ENCODE data around the gene CPM. TPM values are rescaled to one million over a fixed set of nuclear protein-coding genes. Genes with fewer than 3 reads are reported as not detected.
"Not testable (repeated sequence)": the region's sequence is repeated elsewhere in the genome, so short reads cannot be mapped to it uniquely, and the experiment has no call there.

Gene CPM
- total RNA-seq, 1 donor = 13.2 TPM

GRCh38 chr12:68812553-68813241 is 120.3 kb downstream of the CPM start:
- Histone ChIP-seq H3K4me1 (ENCODE audit: insufficient read depth, low read length) (peaks cover 22% of the 10 kb centered on the region), H3K4me3 (ENCODE audit: low read length) (no peak overlapping the region), H3K9me3 (ENCODE audit: low read depth, low read length) (no peaks in the 10 kb centered on the region), H3K27me3 (ENCODE audit: insufficient read depth, low read length) (no peaks in the 10 kb centered on the region)

- not testable (repeated sequence) for H3K27me3 ChIP-seq (ENCODE audit: insufficient read depth, low read length); H3K4me3 ChIP-seq (ENCODE audit: low read length); H3K9me3 ChIP-seq (ENCODE audit: low read depth, low read length)
- peaks cover 31% of the 10 kb centered on the region for H3K4me1 ChIP-seq (ENCODE audit: insufficient read depth, low read length)
Measured at GRCh38 chr12:68811573-68811972, 121.4 kb downstream of the CPM start.

GRCh38 chr12:68810027-68810389 is 123.0 kb downstream of the CPM start:
- not testable (repeated sequence) for H3K27me3 ChIP-seq (ENCODE audit: insufficient read depth, low read length); H3K4me3 ChIP-seq (ENCODE audit: low read length); H3K9me3 ChIP-seq (ENCODE audit: low read depth, low read length)
- peaks cover 32% of the 10 kb centered on the region for H3K4me1 ChIP-seq (ENCODE audit: insufficient read depth, low read length)

GRCh38 chr12:68809190-68810026 is 123.6 kb downstream of the CPM start:
- Histone ChIP-seq H3K27me3 (ENCODE audit: insufficient read depth, low read length) (no peaks in the 10 kb centered on the region), H3K9me3 (ENCODE audit: low read depth, low read length) (no peaks in the 10 kb centered on the region), H3K4me3 (ENCODE audit: low read length) (peak overlapping the region; percentile 96), H3K4me1 (ENCODE audit: insufficient read depth, low read length) (peaks cover 32% of the 10 kb centered on the region)

- H3K9me3 ChIP-seq (ENCODE audit: low read depth, low read length) = no peaks in the 10 kb centered on the region
- peaks cover 32% of the 10 kb centered on the region for H3K4me1 ChIP-seq (ENCODE audit: insufficient read depth, low read length)
- no peaks in the 10 kb centered on the region for H3K27me3 ChIP-seq (ENCODE audit: insufficient read depth, low read length)
- peak overlapping the region; percentile 96 for H3K4me3 ChIP-seq (ENCODE audit: low read length)
Measured at GRCh38 chr12:68808388-68809189, 124.4 kb downstream of the CPM start.

GRCh38 chr12:68807576-68808387 is 125.2 kb downstream of the CPM start, which contains the start of gene MDM2:
TSS of gene MDM2 (plus strand) at chr12:68808177. CDS start at chr12:68808478, 301 bp downstream.
- Histone ChIP-seq H3K4me1 (ENCODE audit: insufficient read depth, low read length) (peaks cover 30% of the 10 kb centered on the region), H3K27me3 (ENCODE audit: insufficient read depth, low read length) (no peaks in the 10 kb centered on the region), H3K9me3 (ENCODE audit: low read depth, low read length) (no peaks in the 10 kb centered on the region), H3K4me3 (ENCODE audit: low read length) (peak within 1 kb of the TSS; percentile 96)

- not testable (repeated sequence) for H3K27me3 ChIP-seq (ENCODE audit: insufficient read depth, low read length); H3K9me3 ChIP-seq (ENCODE audit: low read depth, low read length)
- peaks cover 24% of the 10 kb centered on the region for H3K4me1 ChIP-seq (ENCODE audit: insufficient read depth, low read length)
- H3K4me3 ChIP-seq (ENCODE audit: low read length) = peak overlapping the region; percentile 96
Measured at GRCh38 chr12:68807274-68807575, 125.7 kb downstream of the CPM start.

GRCh38 chr12:68806488-68807237 is 126.3 kb downstream of the CPM start:
- Histone ChIP-seq H3K27me3 (ENCODE audit: insufficient read depth, low read length) (no peaks in the 10 kb centered on the region), H3K4me1 (ENCODE audit: insufficient read depth, low read length) (peaks cover 24% of the 10 kb centered on the region), H3K4me3 (ENCODE audit: low read length) (peak overlapping the region; percentile 96), H3K9me3 (ENCODE audit: low read depth, low read length) (no peaks in the 10 kb centered on the region)

GRCh38 chr12:68805592-68806120 is 127.3 kb downstream of the CPM start:
- H3K4me1 ChIP-seq (ENCODE audit: insufficient read depth, low read length) = peaks cover 21% of the 10 kb centered on the region
- H3K9me3 ChIP-seq (ENCODE audit: low read depth, low read length) = no peaks in the 10 kb centered on the region

GRCh38 chr12:68804657-68805591 is 128.0 kb downstream of the CPM start:
- peaks cover 18% of the 10 kb centered on the region for H3K4me1 ChIP-seq (ENCODE audit: insufficient read depth, low read length)
- H3K4me3 ChIP-seq (ENCODE audit: low read length) = no peak overlapping the region
- H3K27me3 ChIP-seq (ENCODE audit: insufficient read depth, low read length) = no peaks in the 10 kb centered on the region

More at GRCh38 chr12:68805592-68806120, 127.3 kb downstream of the CPM start:
- no peak overlapping the region for H3K4me3 ChIP-seq (ENCODE audit: low read length)
- no peaks in the 10 kb centered on the region for H3K27me3 ChIP-seq (ENCODE audit: insufficient read depth, low read length)

GRCh38 chr12:68803948-68804656 is 128.9 kb downstream of the CPM start:
- Histone ChIP-seq H3K4me1 (ENCODE audit: insufficient read depth, low read length) (peaks cover 15% of the 10 kb centered on the region), H3K9me3 (ENCODE audit: low read depth, low read length) (no peaks in the 10 kb centered on the region), H3K27me3 (ENCODE audit: insufficient read depth, low read length) (no peaks in the 10 kb centered on the region), H3K4me3 (ENCODE audit: low read length) (no peak overlapping the region)

More at GRCh38 chr12:68804657-68805591, 128.0 kb downstream of the CPM start:
- H3K9me3 ChIP-seq (ENCODE audit: low read depth, low read length) = no peaks in the 10 kb centered on the region

- H3K4me3 ChIP-seq (ENCODE audit: low read length) = not testable (repeated sequence)
Measured at GRCh38 chr12:68802911-68803651, 129.9 kb downstream of the CPM start.

More at GRCh38 chr12:68802911-68803651, 129.9 kb downstream of the CPM start:
- H3K9me3 ChIP-seq (ENCODE audit: low read depth, low read length); H3K27me3 ChIP-seq (ENCODE audit: insufficient read depth, low read length): not testable (repeated sequence)
- H3K4me1 ChIP-seq (ENCODE audit: insufficient read depth, low read length) = peaks cover 10% of the 10 kb centered on the region
